ENCODE results near the gene ATP8A2.

ATP8A2 gene

GRCh38 chr13:25857830-25858229 is 486.1 kb downstream of the ATP8A2 start:
- Histone ChIP-seq H3K36me3 (ENCODE audit: control insufficient read depth, insufficient read depth, low read length) (no peaks in the 10 kb centered on the region), H3K9ac (ENCODE audit: low read depth, low read length) (no peak overlapping the region), H3K4me1 (ENCODE audit: control insufficient read depth, insufficient read depth, low read length) (no peaks in the 10 kb centered on the region), H3K27me3 (ENCODE audit: control insufficient read depth, insufficient read depth, low read length) (no peaks in the 10 kb centered on the region), H3K4me3 (ENCODE audit: low read depth, low read length) (no peak overlapping the region), H3K9me3 (ENCODE audit: control insufficient read depth, insufficient read depth, low read length) (no peaks in the 10 kb centered on the region)

- no peak overlapping the region for H3K9ac ChIP-seq (ENCODE audit: low read depth, low read length)
- H3K9me3 ChIP-seq (ENCODE audit: control insufficient read depth, insufficient read depth, low read length) = no peaks in the 10 kb centered on the region
- no peaks in the 10 kb centered on the region for H3K27me3 ChIP-seq (ENCODE audit: control insufficient read depth, insufficient read depth, low read length)
- no peaks in the 10 kb centered on the region for H3K4me1 ChIP-seq (ENCODE audit: control insufficient read depth, insufficient read depth, low read length)
- no peak overlapping the region for H3K4me3 ChIP-seq (ENCODE audit: low read depth, low read length)
- no peaks in the 10 kb centered on the region for H3K36me3 ChIP-seq (ENCODE audit: control insufficient read depth, insufficient read depth, low read length)
These were observed 487.8 kb downstream of the ATP8A2 start for GRCh38 chr13:25859528-25859927.

- H3K27me3 ChIP-seq (ENCODE audit: control insufficient read depth, insufficient read depth, low read length) = no peaks in the 10 kb centered on the region
- H3K4me3 ChIP-seq (ENCODE audit: low read depth, low read length) = no peak overlapping the region
- H3K9ac ChIP-seq (ENCODE audit: low read depth, low read length) = no peak overlapping the region
- H3K4me1 ChIP-seq (ENCODE audit: control insufficient read depth, insufficient read depth, low read length) = no peaks in the 10 kb centered on the region
- H3K36me3 ChIP-seq (ENCODE audit: control insufficient read depth, insufficient read depth, low read length) = no peaks in the 10 kb centered on the region
- H3K9me3 ChIP-seq (ENCODE audit: control insufficient read depth, insufficient read depth, low read length) = no peaks in the 10 kb centered on the region
These were observed 488.5 kb downstream of the ATP8A2 start for GRCh38 chr13:25860265-25860664.

GRCh38 chr13:25860862-25861261 is 489.1 kb downstream of the ATP8A2 start:
- H3K9ac ChIP-seq (ENCODE audit: low read depth, low read length) = no peak overlapping the region
- H3K27me3 ChIP-seq (ENCODE audit: control insufficient read depth, insufficient read depth, low read length) = no peaks in the 10 kb centered on the region
- no peaks in the 10 kb centered on the region for H3K36me3 ChIP-seq (ENCODE audit: control insufficient read depth, insufficient read depth, low read length)
- no peak overlapping the region for H3K4me3 ChIP-seq (ENCODE audit: low read depth, low read length)
- no peaks in the 10 kb centered on the region for H3K9me3 ChIP-seq (ENCODE audit: control insufficient read depth, insufficient read depth, low read length)
- no peaks in the 10 kb centered on the region for H3K4me1 ChIP-seq (ENCODE audit: control insufficient read depth, insufficient read depth, low read length)

- H3K9me3 ChIP-seq (ENCODE audit: control insufficient read depth, insufficient read depth, low read length) = no peaks in the 10 kb centered on the region
- H3K27me3 ChIP-seq (ENCODE audit: control insufficient read depth, insufficient read depth, low read length) = no peaks in the 10 kb centered on the region
- no peak overlapping the region for H3K9ac ChIP-seq (ENCODE audit: low read depth, low read length)
- H3K4me3 ChIP-seq (ENCODE audit: low read depth, low read length) = no peak overlapping the region
- no peaks in the 10 kb centered on the region for H3K4me1 ChIP-seq (ENCODE audit: control insufficient read depth, insufficient read depth, low read length)
- H3K36me3 ChIP-seq (ENCODE audit: control insufficient read depth, insufficient read depth, low read length) = no peaks in the 10 kb centered on the region
These were observed 490.4 kb downstream of the ATP8A2 start for GRCh38 chr13:25862156-25862555.

GRCh38 chr13:25864116-25864515 is 492.3 kb downstream of the ATP8A2 start:
- Histone ChIP-seq H3K36me3 (ENCODE audit: control insufficient read depth, insufficient read depth, low read length) (no peaks in the 10 kb centered on the region), H3K4me1 (ENCODE audit: control insufficient read depth, insufficient read depth, low read length) (peaks cover 5% of the 10 kb centered on the region), H3K27me3 (ENCODE audit: control insufficient read depth, insufficient read depth, low read length) (no peaks in the 10 kb centered on the region), H3K4me3 (ENCODE audit: low read depth, low read length) (no peak overlapping the region), H3K9ac (ENCODE audit: low read depth, low read length) (no peak overlapping the region), H3K9me3 (ENCODE audit: control insufficient read depth, insufficient read depth, low read length) (no peaks in the 10 kb centered on the region)

GRCh38 chr13:25864936-25865335 is 493.2 kb downstream of the ATP8A2 start:
- Histone ChIP-seq H3K4me1 (ENCODE audit: control insufficient read depth, insufficient read depth, low read length) (peaks cover 11% of the 10 kb centered on the region), H3K9me3 (ENCODE audit: control insufficient read depth, insufficient read depth, low read length) (no peaks in the 10 kb centered on the region), H3K4me3 (ENCODE audit: low read depth, low read length) (no peak overlapping the region), H3K9ac (ENCODE audit: low read depth, low read length) (no peak overlapping the region), H3K27me3 (ENCODE audit: control insufficient read depth, insufficient read depth, low read length) (no peaks in the 10 kb centered on the region), H3K36me3 (ENCODE audit: control insufficient read depth, insufficient read depth, low read length) (no peaks in the 10 kb centered on the region)

GRCh38 chr13:25865391-25865790 is 493.6 kb downstream of the ATP8A2 start:
- Histone ChIP-seq H3K9me3 (ENCODE audit: control insufficient read depth, insufficient read depth, low read length) (no peaks in the 10 kb centered on the region), H3K27me3 (ENCODE audit: control insufficient read depth, insufficient read depth, low read length) (no peaks in the 10 kb centered on the region), H3K4me1 (ENCODE audit: control insufficient read depth, insufficient read depth, low read length) (peaks cover 11% of the 10 kb centered on the region), H3K4me3 (ENCODE audit: low read depth, low read length) (no peak overlapping the region), H3K9ac (ENCODE audit: low read depth, low read length) (no peak overlapping the region), H3K36me3 (ENCODE audit: control insufficient read depth, insufficient read depth, low read length) (no peaks in the 10 kb centered on the region)

GRCh38 chr13:25867038-25867437 is 495.3 kb downstream of the ATP8A2 start:
- Histone ChIP-seq H3K9me3 (ENCODE audit: control insufficient read depth, insufficient read depth, low read length) (no peaks in the 10 kb centered on the region), H3K4me3 (ENCODE audit: low read depth, low read length) (no peak overlapping the region), H3K4me1 (ENCODE audit: control insufficient read depth, insufficient read depth, low read length) (peaks cover 14% of the 10 kb centered on the region), H3K9ac (ENCODE audit: low read depth, low read length) (no peak overlapping the region), H3K36me3 (ENCODE audit: control insufficient read depth, insufficient read depth, low read length) (no peaks in the 10 kb centered on the region), H3K27me3 (ENCODE audit: control insufficient read depth, insufficient read depth, low read length) (no peaks in the 10 kb centered on the region)

GRCh38 chr13:25868490-25868889 is 496.7 kb downstream of the ATP8A2 start:
- Histone ChIP-seq H3K36me3 (ENCODE audit: control insufficient read depth, insufficient read depth, low read length) (no peaks in the 10 kb centered on the region), H3K4me3 (ENCODE audit: low read depth, low read length) (no peak overlapping the region), H3K27me3 (ENCODE audit: control insufficient read depth, insufficient read depth, low read length) (no peaks in the 10 kb centered on the region), H3K4me1 (ENCODE audit: control insufficient read depth, insufficient read depth, low read length) (peaks cover 14% of the 10 kb centered on the region), H3K9me3 (ENCODE audit: control insufficient read depth, insufficient read depth, low read length) (no peaks in the 10 kb centered on the region), H3K9ac (ENCODE audit: low read depth, low read length) (no peak overlapping the region)

- no peaks in the 10 kb centered on the region for H3K36me3 ChIP-seq (ENCODE audit: control insufficient read depth, insufficient read depth, low read length)
- no peaks in the 10 kb centered on the region for H3K27me3 ChIP-seq (ENCODE audit: control insufficient read depth, insufficient read depth, low read length)
- peaks cover 14% of the 10 kb centered on the region for H3K4me1 ChIP-seq (ENCODE audit: control insufficient read depth, insufficient read depth, low read length)
- H3K4me3 ChIP-seq (ENCODE audit: low read depth, low read length) = no peak overlapping the region
- no peak overlapping the region for H3K9ac ChIP-seq (ENCODE audit: low read depth, low read length)
- H3K9me3 ChIP-seq (ENCODE audit: control insufficient read depth, insufficient read depth, low read length) = no peaks in the 10 kb centered on the region
These were observed 498.2 kb downstream of the ATP8A2 start for GRCh38 chr13:25869941-25870340.

- peaks cover 14% of the 10 kb centered on the region for H3K4me1 ChIP-seq (ENCODE audit: control insufficient read depth, insufficient read depth, low read length)
- no peaks in the 10 kb centered on the region for H3K36me3 ChIP-seq (ENCODE audit: control insufficient read depth, insufficient read depth, low read length)
- no peaks in the 10 kb centered on the region for H3K27me3 ChIP-seq (ENCODE audit: control insufficient read depth, insufficient read depth, low read length)
- no peak overlapping the region for H3K9ac ChIP-seq (ENCODE audit: low read depth, low read length)
- no peaks in the 10 kb centered on the region for H3K9me3 ChIP-seq (ENCODE audit: control insufficient read depth, insufficient read depth, low read length)
- H3K4me3 ChIP-seq (ENCODE audit: low read depth, low read length) = no peak overlapping the region
These were observed 499.8 kb downstream of the ATP8A2 start for GRCh38 chr13:25871389-25872125.

Data from iPS-15b (cell line).